Prostate gland (tissue), 2 donors: ENCODE data around the gene KLHL41. TPM values are rescaled to one million over a fixed set of nuclear protein-coding genes. Genes with fewer than 3 reads are reported as not detected.
"Not testable (repeated sequence)": the region's sequence is repeated elsewhere in the genome, so short reads cannot be mapped to it uniquely, and the experiment has no call there.

Experiments used
- DNase-seq: peaks from one replicate; pipeline ENCODE4 v3.0.0-alpha.2; 2019; ENCODE audit warnings: low spot score
- H3K27ac ChIP-seq, 2 donors: fragments of 200-600 bp; sonication (generic); 2 replicates each; pipeline ENCODE4 v1.5.1; 2017 to 2019
- H3K27me3 ChIP-seq: fragments of 200-600 bp; sonication (generic); replicated peaks from 2 replicates; pipeline ENCODE4 v1.5.1; 2019; ENCODE audit not compliant: insufficient read depth
- H3K36me3 ChIP-seq, 2 donors: fragments of 200-600 bp; sonication (generic); 1 replicate in 1 of 2; 2 replicates in 1 of 2; pipeline versions ENCODE4 v1.5.1 to v1.8.1; 2017 to 2019
- H3K4me1 ChIP-seq: fragments of 200-600 bp; sonication (generic); replicated peaks from 2 replicates; pipeline ENCODE4 v1.5.1; 2019
- H3K4me3 ChIP-seq, 2 donors: fragments of 200-600 bp; sonication (generic); 2 replicates each; pipeline ENCODE4 v1.5.1; 2017 to 2019
- H3K9me3 ChIP-seq: fragments of 200-600 bp; sonication (generic); 2 replicates; pipeline ENCODE4 v1.5.1; 2017
- POLR2A ChIP-seq: fragments of 450-650 bp; IDR thresholded peaks from one replicate; pipeline ENCODE4 v1.6.1; 2016; ENCODE audit warnings: antibody characterized with exemption, mild to moderate bottlenecking
- POLR2AphosphoS5 ChIP-seq: sonication (generic); formaldehyde crosslinking; IDR thresholded peaks from one replicate; pipeline ENCODE4 v1.6.1; 2017; ENCODE audit warnings: antibody characterized with exemption
- WGBS: methylation state at CpG from one replicate; pipeline ENCODE4 v1.1.5; 2018; 5-methylcytosine and 5-hydroxymethylcytosine counted together
- intact Hi-C: fragments of 100-400 bp; cut with DNase I; formaldehyde crosslinking; loops from one replicate; pipeline ENCODE4 v1.14.2; 2022
- total RNA-seq, 2 donors: library from RNA; depleted of rRNA; stranded (reverse); fragments of >200 nt; gene quantifications; one replicate each; pipeline ENCODE4 v1.1.0, GENCODE V29; 2016
- TF ChIP-seq, protein P1 (sequence below), 4 experiments: fragments of 200-600 bp in 2 of 4; fragments of 450-650 bp in 2 of 4; sonication (generic) in 2 of 4; IDR thresholded peaks; 1 replicate in 3 of 4; 2 replicates in 1 of 4; pipeline ENCODE4 v1.5.1; 2016 to 2019; ENCODE audit warnings: antibody characterized with exemption in 4 of 4, mild to moderate bottlenecking in 2 of 4, moderate library complexity in 2 of 4

The KLHL41 gene
- total RNA-seq, 2 donors from 2014 or later = 2.3 to 13.4 TPM

DNA sequence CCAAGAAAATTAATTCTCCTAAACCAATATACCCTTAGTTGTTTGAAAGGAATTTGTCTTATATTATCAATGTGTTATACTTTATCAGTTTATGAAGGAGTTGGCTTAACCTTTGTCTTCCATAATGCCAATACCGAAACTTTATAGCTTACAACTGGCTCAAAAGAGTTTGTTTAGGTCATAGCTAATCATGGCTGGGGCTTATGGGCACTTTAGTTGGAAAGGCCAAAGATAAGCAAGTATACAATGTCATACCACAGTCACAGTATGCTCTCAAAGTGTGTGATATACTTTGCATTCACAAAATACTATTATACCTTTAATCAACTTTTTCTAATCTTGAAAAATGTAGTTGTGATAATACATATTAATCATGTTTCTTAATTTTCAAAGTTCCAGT lies 2.3 kb downstream of the KLHL41 start:
- DNase-seq = no peak
- Histone ChIP-seq H3K27me3 (no peaks in the 10 kb centered on the region), H3K27ac (no peak overlapping the region), H3K4me1 (no peaks in the 10 kb centered on the region), H3K36me3 (no peaks in the 10 kb centered on the region), H3K4me3 (no peak overlapping the region), H3K9me3 (no peaks in the 10 kb centered on the region)
- intact Hi-C loops = no loop called here
- TF ChIP-seq POLR2A (no peak), POLR2AphosphoS5 (no peak)
- WGBS = 79% methylated on average over 1 of the region's 1 CpG

DNA sequence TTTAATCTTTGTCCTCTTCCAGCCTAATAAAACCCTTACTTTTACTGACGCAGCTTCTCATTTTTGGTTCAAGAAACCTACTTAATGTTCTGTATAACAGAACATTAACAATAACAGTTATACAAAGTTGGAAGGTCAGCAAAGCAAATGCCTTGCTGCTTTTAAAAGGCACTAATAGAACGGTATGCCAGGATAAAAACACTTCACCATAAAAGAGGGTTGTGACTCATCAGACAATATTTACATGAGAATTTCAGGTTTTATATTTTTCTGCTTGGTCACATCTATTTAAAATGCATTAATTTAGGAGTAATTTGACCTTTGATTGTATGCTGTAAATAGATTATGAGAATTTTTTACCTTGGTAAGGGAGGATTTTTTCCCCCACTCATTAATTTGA lies 3.0 kb downstream of the KLHL41 start:
- H3K36me3 ChIP-seq = no peaks in the 10 kb centered on the region
- H3K27me3 ChIP-seq = no peaks in the 10 kb centered on the region
- H3K27ac ChIP-seq = no peak overlapping the region
- no peak for DNase-seq
- intact Hi-C loops = no loop called here
- WGBS = 22% methylated on average over 2 of the region's 2 CpGs
- H3K4me1 ChIP-seq = no peaks in the 10 kb centered on the region
- TF ChIP-seq, protein P1, sequence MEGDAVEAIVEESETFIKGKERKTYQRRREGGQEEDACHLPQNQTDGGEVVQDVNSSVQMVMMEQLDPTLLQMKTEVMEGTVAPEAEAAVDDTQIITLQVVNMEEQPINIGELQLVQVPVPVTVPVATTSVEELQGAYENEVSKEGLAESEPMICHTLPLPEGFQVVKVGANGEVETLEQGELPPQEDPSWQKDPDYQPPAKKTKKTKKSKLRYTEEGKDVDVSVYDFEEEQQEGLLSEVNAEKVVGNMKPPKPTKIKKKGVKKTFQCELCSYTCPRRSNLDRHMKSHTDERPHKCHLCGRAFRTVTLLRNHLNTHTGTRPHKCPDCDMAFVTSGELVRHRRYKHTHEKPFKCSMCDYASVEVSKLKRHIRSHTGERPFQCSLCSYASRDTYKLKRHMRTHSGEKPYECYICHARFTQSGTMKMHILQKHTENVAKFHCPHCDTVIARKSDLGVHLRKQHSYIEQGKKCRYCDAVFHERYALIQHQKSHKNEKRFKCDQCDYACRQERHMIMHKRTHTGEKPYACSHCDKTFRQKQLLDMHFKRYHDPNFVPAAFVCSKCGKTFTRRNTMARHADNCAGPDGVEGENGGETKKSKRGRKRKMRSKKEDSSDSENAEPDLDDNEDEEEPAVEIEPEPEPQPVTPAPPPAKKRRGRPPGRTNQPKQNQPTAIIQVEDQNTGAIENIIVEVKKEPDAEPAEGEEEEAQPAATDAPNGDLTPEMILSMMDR (IDR thresholded peaks at IDR 0.05) = no peak
- TF ChIP-seq POLR2A (no peak), POLR2AphosphoS5 (no peak)
- no peaks in the 10 kb centered on the region for H3K9me3 ChIP-seq
- H3K4me3 ChIP-seq = no peak overlapping the region

- Histone ChIP-seq H3K36me3 (no peaks in the 10 kb centered on the region), H3K27ac (no peak overlapping the region), H3K4me1 (no peaks in the 10 kb centered on the region), H3K9me3 (no peaks in the 10 kb centered on the region), H3K4me3 (no peak overlapping the region), H3K27me3 (no peaks in the 10 kb centered on the region)
- no peak for TF ChIP-seq POLR2AphosphoS5
- TF ChIP-seq POLR2A = no peak
- TF ChIP-seq, protein P1 (IDR thresholded peaks at IDR 0.05) = no peak
- intact Hi-C loops = no loop called here
- DNase-seq = no peak
- 97% methylated on average over 1 of the region's 1 CpG for WGBS
Observed at GRCh38 chr2:169513094-169513493, 3.6 kb downstream of the KLHL41 start.

- WGBS = 65% methylated on average over 3 of the region's 3 CpGs
- H3K9me3 ChIP-seq = no peaks in the 10 kb centered on the region
- H3K27ac ChIP-seq = no peak overlapping the region
- H3K36me3 ChIP-seq = no peaks in the 10 kb centered on the region
- no peaks in the 10 kb centered on the region for H3K27me3 ChIP-seq
- H3K4me1 ChIP-seq = no peaks in the 10 kb centered on the region
- intact Hi-C loops = no loop called here
- DNase-seq = no peak
- TF ChIP-seq, protein P1 (IDR thresholded peaks at IDR 0.05) = no peak
- TF ChIP-seq POLR2AphosphoS5 (no peak), POLR2A (no peak)
- H3K4me3 ChIP-seq = no peak overlapping the region
Observed at GRCh38 chr2:169513926-169514325, 4.4 kb downstream of the KLHL41 start.

GRCh38 chr2:169514758-169515157 lies 5.3 kb downstream of the KLHL41 start:
- H3K9me3 ChIP-seq, H3K27ac ChIP-seq, H3K4me3 ChIP-seq, H3K27me3 ChIP-seq, intact Hi-C loops, H3K36me3 ChIP-seq, H3K4me1 ChIP-seq, DNase-seq: not testable (repeated sequence)
- 84% methylated on average over 7 of the region's 7 CpGs for WGBS

DNA sequence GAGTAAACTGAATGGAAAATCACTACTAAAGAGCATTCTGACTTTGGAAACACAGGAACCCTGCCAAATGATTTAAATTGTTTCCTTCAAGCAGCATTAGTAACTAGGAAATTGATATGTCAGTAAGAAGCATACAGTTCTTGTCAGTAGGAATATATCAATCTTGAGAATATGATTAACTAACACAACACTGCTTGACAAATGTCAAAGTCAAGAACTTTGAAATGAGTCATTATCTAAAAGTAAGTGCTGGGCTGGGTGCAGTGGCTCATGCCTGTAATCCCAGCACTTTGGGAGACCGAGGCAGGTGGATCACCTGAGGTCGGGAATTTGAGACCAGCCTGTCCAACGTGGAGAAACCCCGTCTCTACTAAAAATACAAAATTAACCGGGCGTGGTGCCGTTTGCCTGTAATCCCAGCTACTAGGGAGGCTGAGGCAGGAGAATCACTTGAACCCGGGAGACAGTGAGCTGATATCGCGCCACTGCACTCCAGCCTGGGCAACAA lies 7.0 kb downstream of the KLHL41 start:
- H3K36me3 ChIP-seq, H3K27ac ChIP-seq, H3K4me1 ChIP-seq, H3K9me3 ChIP-seq, H3K4me3 ChIP-seq, intact Hi-C loops, H3K27me3 ChIP-seq, DNase-seq: not testable (repeated sequence)
- WGBS = 94% methylated on average over 10 of the region's 10 CpGs
